ENCODE results near the gene OBSL1.

DNA sequence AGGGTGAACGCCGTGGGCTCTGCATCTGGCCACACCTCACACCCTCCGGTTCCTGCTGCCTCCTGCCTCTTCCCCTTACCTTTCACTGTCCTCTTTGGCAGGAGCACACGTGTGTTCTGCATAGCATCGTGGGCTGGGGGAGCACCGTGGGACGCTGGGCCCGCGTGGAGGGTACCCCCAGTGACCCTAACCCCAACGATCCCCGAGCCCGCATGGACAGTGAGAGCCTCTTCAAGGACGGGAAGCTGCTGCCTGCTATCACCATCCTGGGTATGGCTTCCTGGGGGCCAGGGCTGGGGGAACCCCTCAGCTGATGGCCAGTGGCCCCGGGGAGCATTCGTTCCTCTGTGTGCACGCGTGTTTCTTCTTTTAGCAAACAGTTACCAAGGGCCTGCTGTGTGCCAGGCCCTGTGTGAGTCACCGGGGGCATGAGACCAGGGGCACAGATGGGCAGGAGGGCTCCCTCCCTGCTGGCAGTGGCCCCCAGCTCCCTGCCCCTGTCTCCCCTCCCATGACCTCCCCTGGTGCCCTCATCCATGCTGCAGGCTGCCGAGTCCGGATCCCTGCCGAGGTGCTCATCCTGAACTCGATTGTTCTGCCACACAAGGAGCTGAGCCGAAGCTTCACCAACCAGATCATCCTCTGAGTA, 65.1 kb downstream of the OBSL1 start:
- TF ChIP-seq, protein P1, sequence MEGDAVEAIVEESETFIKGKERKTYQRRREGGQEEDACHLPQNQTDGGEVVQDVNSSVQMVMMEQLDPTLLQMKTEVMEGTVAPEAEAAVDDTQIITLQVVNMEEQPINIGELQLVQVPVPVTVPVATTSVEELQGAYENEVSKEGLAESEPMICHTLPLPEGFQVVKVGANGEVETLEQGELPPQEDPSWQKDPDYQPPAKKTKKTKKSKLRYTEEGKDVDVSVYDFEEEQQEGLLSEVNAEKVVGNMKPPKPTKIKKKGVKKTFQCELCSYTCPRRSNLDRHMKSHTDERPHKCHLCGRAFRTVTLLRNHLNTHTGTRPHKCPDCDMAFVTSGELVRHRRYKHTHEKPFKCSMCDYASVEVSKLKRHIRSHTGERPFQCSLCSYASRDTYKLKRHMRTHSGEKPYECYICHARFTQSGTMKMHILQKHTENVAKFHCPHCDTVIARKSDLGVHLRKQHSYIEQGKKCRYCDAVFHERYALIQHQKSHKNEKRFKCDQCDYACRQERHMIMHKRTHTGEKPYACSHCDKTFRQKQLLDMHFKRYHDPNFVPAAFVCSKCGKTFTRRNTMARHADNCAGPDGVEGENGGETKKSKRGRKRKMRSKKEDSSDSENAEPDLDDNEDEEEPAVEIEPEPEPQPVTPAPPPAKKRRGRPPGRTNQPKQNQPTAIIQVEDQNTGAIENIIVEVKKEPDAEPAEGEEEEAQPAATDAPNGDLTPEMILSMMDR (IDR thresholded peaks at IDR 0.05; ENCODE audit: extremely low read depth in 1 of 2, insufficient read depth in 1 of 2, low read depth in 1 of 2, low read length in 2 of 2), result no peak
- TF ChIP-seq POLR2A (IDR thresholded peaks at IDR 0.05; ENCODE audit: low read depth, low read length) (no peak), POLR2AphosphoS5 (IDR thresholded peaks at IDR 0.05; ENCODE audit: insufficient read depth, low read depth, low read length) (no peak), EZH2 (IDR thresholded peaks at IDR 0.05; ENCODE audit: borderline replicate concordance, low read depth, low read length, severe bottlenecking) (no peak)
- TF ChIP-seq, protein P2, sequence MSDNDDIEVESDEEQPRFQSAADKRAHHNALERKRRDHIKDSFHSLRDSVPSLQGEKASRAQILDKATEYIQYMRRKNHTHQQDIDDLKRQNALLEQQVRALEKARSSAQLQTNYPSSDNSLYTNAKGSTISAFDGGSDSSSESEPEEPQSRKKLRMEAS (IDR thresholded peaks at IDR 0.05; ENCODE audit: insufficient read depth, insufficient read length), result no peak

Data from endothelial cell of umbilical vein (primary cell).